Cerebellar nuclear complex (tissue), 1 donor: Measurements from ENCODE around the gene KIAA0930.
"Not testable (repeated sequence)": the region's sequence is repeated elsewhere in the genome, so short reads cannot be mapped to it uniquely, and the experiment has no call there.

ENCODE experiments used
- DNase-seq, 2 experiments: peaks; one replicate each; lab custom pipeline; 2025; lab: John Stamatoyannopoulos, UW

Gene KIAA0930

DNA sequence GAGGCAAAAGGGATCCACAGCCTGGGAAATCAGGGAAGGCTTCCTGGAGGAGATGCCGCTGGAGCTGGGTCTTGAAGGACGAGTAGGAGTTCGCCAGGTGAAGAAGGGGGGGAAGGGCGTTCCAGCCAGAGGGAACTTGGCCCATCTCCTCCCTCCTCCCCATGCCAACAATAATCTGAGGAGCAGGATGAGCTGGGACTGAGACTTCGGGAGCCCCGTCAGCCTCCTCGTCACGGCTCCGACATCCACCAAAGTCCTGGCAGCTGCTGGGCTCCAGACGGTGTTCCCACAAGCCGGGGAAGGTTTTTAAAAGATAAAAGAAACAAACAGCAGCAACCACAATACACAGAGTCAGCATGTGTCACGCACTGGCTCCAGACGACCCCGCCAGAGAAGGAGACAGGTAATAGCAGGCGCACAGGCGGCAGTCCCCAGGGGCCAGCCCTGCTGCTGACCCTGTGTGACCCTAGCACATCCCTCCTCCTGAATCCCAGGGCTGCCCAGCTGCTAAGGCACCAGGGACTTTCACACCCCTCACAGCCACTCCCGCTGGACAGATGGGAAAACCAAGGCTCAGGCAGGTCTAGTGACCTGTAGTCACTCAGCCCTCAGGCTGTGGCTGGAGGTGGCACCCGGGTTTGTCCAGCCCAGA, 39.7 kb downstream of the KIAA0930 start:
- no peak for DNase-seq

DNA sequence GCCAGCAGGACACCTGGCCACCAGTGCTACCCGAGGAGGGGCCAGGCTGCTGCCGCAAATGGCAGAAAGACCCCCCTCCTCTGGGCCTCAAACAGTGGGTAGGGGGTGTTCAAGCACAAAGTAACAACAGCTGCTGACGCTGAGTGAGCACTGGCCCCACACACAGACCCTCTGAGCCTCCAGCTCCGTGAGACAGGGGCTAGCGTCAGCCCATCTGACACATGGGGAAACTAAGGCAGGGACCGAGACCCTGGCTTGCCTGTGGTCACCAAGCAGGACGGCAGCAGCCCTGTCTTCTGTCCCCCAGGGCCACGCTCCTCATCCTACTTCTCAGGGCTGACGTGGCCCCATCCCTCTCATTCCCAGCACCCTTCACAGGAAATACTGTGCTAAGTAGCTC, 40.5 kb downstream of the KIAA0930 start:
- DNase-seq = no peak

GRCh38 chr22:45199723-45200122, 41.0 kb downstream of the KIAA0930 start:
- no peak for DNase-seq

GRCh38 chr22:45198463-45198795, 42.3 kb downstream of the KIAA0930 start:
- DNase-seq = no peak

DNA sequence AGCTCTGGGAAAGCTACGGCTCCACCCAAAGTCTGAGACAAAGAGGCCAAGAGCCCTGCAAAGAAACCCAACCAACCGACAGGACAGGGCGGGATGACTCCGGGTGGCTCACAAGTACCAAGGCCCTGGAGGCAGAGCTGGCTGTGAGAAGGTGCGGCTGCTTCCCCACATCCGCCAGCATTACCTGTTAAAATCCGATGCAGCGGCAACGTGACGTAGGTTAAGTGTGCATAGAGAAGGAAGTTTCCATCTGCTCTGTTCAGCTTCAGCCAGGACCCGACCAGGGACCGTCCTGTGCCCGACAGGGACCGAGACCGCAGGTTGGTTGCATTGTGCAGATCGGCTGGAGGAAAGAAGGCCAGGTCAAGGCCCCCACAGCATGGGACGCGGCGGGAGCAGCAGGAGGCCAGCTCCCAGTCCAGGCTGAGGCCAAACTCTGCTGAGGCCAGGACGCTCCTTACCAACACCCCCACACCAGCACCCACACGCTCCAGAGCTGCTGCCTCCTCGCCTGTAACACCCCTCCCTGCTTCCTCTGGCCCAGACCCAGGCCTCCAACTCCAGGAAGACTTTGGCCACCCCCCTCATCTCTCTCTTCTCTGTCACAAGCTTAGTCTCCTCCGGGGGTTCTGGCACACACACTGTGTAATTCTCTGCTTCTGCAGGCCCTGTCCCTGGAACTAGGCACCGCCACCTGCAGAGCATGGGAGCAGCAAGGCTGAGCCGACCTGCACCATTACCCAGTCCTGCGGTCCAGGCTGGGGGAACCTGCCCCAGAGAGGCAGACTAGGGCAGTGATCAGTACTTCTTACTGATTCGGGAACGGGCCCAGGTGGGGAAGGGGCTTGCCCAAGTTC, 42.9 kb downstream of the KIAA0930 start:
- no peak for DNase-seq

DNA sequence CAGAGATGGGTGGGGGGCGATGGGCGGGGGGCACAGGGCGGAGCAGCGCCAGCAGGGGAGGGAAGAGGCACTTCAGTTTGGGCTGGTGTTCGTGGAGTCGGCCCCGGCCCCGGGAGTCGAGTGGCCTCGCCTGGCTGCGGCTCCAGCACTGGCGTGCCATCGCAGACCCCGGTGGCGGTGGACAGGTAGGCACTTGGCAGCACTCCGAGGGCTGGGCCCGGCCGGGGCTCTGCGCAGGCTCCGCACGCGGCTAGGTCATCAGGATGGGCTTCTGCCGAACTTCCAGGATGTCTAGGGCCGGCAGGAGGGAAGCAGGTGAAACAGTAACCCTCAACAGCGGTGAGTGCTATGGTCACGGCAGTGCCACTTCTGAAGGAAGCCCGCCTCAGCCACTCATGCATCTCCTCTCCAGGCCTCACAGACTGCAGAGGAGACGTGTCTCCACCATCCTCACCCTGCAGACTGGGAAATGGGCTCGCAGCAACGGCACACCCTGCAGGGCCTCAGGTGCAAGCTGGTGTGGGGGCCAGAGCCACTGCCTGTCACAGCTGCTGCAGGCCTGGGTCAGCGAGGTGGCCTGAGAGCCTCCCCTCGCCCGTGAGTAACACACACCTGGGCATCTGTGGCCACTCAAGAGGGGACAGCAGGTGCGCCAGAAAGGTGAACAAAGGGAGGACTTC, 43.6 kb downstream of the KIAA0930 start:
- no peak for DNase-seq

GRCh38 chr22:45196308-45196707, 44.4 kb downstream of the KIAA0930 start:
- no peak for DNase-seq

- DNase-seq = no peak
These were observed 45.1 kb downstream of the KIAA0930 start for GRCh38 chr22:45195616-45196015.

GRCh38 chr22:45194686-45195085, 46.0 kb downstream of the KIAA0930 start:
- DNase-seq = no peak

- DNase-seq = no peak
These were observed 48.0 kb downstream of the KIAA0930 start for GRCh38 chr22:45192701-45193187.

- DNase-seq = not testable (repeated sequence)
These were observed 48.9 kb downstream of the KIAA0930 start for GRCh38 chr22:45191746-45192145.

- no peak for DNase-seq
These were observed 50.4 kb downstream of the KIAA0930 start for GRCh38 chr22:45190202-45190872.

GRCh38 chr22:45188779-45189178, 51.9 kb downstream of the KIAA0930 start:
- no peak for DNase-seq

- no peak for DNase-seq
These were observed 52.8 kb downstream of the KIAA0930 start for GRCh38 chr22:45187891-45188290.

DNA sequence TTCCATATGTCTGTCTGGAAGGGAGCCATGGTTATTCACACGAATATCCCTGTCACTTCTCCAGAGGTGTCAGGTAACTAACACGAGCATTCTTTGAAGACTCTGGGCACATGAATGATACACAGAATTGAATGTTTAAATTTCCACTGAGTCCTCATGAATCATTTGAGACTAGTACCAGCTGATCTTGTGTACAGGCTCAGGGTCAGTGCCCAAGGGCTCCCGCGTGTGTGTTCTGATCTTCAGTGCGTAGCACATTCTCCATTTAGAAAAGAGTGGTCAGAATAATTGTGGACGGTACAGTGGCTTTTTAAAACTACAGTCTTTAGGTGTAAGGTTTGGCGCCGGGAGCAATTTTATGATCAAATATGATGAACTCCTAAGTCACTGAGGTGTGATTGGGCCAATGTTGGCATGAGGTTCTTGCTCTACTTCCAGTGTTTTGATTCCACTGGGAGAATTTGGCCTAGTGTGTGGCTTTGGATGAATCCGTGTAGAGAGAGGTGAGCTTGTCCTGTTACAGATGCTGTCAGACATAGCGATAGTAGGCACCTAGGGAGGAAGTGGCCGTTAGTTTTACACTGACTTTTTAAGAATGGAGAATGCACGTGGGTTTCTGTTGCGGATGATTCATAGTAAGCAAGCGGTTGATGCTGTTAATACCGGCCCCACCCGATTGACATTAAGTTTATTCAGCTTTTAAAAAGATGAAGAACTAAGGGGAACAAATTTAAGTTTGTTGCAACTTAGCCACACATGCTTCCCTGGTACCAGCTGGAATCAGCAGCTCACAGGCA, 54.8 kb downstream of the KIAA0930 start:
- no peak for DNase-seq

- no peak for DNase-seq
These were observed 56.7 kb downstream of the KIAA0930 start for GRCh38 chr22:45183974-45184373.

DNA sequence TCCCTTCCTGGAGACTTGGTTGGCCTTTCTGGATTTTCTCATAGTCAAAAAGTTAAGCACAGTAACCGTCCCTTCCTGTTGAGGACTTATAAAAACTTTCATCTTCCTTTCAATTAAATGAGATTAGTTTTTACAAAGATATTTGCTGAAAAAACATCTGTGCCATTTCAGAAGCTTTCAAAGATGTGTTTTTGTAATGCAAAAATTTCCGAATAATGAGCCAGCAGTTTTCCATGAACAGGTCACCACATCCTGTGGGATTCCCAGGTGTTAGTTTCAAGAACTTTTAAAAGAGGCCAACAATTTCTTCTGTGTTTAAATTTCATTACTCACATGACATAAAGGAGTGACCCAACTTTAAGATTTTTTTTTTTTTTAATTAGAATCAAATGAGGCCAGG, 58.9 kb downstream of the KIAA0930 start:
- DNase-seq = no peak

DNA sequence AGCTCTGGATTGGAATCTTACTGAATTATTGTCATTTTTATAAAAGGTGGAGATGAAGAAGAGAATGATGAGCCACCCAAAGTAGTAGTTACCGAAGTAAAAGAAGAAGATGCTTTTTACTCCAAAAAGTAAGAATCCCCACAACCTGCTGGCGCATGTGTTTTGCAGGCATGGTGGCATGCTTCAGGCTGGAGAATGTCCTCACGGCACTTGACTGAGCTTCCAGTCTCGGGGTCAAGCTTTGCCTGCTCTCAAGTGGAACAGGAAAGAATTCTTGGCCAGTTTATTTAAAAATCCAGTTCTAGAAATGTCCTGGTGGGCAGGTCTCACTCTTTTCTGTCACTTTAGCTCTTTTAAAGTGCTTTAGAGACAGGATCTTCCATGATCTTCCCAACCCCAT, 59.5 kb downstream of the KIAA0930 start:
- no peak for DNase-seq

DNA sequence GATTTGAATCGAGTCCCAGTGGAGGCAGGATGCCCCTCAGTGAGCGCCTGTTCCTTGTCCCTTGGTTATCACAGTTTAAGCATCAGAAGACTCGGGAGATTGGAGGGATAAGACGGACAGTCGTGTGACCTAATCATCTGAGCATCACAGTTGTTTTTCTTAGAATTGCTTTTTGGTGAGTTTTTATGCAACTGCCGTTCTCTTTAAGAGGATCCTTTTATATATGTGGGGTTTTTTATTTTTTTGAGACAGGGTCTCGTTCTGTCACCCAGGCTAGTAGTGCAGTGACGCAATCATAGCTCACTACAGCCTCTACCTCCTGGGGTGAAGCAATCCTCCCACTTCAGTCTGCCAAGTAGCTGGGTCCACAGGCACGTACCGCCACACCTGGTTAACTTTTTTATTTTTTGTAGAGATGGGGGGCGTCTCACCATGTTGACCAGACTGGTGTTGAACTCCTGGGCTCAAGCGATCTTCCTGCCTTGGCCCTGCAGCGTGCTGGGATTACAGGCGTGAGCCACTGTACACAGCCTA, 60.5 kb downstream of the KIAA0930 start:
- no peak for DNase-seq

DNA sequence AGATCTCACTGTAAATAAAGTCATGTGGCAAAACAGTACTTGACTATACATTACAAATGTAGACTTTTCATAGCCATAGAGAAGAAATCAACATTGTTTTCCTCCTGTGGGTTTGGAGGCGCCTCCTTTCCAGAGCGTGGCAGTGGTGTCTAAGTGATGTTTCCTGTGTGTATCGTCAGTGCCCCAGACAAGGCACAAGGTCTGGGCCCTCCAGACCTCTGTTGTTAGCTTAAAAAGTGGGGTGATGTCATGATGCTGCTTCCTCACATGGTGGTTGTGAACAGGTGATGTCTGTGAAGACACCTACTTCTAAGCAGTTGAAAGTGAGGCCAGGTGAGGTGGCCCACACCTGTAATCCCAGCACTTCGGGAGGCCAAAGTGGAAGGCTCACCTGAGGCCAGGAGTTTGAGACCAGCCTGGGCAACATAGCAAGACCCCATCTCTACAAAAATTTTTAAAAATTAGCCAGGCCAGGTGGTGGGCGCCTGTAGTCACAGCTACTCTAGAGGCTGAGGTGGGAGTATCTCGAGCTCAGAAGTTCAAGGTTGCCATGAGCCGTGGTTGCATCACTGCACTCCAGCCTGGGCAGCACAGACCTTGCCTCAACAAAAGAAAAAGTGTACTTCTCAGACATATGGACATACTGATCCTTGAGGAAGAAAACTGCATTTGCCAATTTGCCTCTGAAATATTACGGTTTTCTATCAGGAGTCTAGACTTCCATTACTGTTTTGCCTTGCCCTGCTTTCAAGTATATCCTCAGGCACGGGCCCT, 61.2 kb downstream of the KIAA0930 start:
- no peak for DNase-seq
